ENCODE data around the gene ADAMTS16.
"Not testable (repeated sequence)": the region's sequence is repeated elsewhere in the genome, so short reads cannot be mapped to it uniquely, and the experiment has no call there.

ADAMTS16 gene

DNA sequence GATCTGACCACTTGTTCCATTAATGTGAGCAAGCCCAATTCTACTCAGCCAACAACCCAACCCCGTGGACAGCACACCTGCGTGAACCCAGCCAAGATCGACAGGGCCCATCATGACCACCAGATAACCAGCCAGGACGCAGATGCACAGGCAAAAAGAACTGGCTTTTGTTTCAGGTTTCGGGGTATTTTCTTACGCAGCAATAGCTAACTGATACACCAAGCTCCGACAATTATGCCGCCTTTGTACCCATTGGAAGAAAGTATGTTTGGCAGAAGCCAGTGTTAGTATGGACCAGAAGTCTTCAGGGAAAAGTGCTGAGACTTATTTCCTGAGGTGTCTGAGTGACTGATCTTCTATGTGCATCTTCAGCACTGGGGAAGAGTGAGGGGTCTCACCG lies 6.0 kb upstream of the ADAMTS16 start:
- no peak for ATAC-seq
- TF ChIP-seq CSDC2 (CRISPR knock-in tag; IDR thresholded peaks at IDR 0.05) = no peak
- TF ChIP-seq, protein P1, sequence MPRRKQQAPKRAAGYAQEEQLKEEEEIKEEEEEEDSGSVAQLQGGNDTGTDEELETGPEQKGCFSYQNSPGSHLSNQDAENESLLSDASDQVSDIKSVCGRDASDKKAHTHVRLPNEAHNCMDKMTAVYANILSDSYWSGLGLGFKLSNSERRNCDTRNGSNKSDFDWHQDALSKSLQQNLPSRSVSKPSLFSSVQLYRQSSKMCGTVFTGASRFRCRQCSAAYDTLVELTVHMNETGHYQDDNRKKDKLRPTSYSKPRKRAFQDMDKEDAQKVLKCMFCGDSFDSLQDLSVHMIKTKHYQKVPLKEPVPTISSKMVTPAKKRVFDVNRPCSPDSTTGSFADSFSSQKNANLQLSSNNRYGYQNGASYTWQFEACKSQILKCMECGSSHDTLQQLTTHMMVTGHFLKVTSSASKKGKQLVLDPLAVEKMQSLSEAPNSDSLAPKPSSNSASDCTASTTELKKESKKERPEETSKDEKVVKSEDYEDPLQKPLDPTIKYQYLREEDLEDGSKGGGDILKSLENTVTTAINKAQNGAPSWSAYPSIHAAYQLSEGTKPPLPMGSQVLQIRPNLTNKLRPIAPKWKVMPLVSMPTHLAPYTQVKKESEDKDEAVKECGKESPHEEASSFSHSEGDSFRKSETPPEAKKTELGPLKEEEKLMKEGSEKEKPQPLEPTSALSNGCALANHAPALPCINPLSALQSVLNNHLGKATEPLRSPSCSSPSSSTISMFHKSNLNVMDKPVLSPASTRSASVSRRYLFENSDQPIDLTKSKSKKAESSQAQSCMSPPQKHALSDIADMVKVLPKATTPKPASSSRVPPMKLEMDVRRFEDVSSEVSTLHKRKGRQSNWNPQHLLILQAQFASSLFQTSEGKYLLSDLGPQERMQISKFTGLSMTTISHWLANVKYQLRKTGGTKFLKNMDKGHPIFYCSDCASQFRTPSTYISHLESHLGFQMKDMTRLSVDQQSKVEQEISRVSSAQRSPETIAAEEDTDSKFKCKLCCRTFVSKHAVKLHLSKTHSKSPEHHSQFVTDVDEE (CRISPR knock-in tag; IDR thresholded peaks at IDR 0.05) = no peak
- TF ChIP-seq GLIS3 (CRISPR knock-in tag; IDR thresholded peaks at IDR 0.05) = no peak
- TF ChIP-seq ESRRG (CRISPR knock-in tag; IDR thresholded peaks at IDR 0.05) = no peak
- no peak for TF ChIP-seq TCF4 (CRISPR knock-in tag; IDR thresholded peaks at IDR 0.05; ENCODE audit: borderline replicate concordance)
- no peak for TF ChIP-seq TOX (CRISPR knock-in tag; IDR thresholded peaks at IDR 0.05; ENCODE audit: borderline replicate concordance)
- no peak for TF ChIP-seq ISL1 (CRISPR knock-in tag; IDR thresholded peaks at IDR 0.05)
- TF ChIP-seq, protein P2, sequence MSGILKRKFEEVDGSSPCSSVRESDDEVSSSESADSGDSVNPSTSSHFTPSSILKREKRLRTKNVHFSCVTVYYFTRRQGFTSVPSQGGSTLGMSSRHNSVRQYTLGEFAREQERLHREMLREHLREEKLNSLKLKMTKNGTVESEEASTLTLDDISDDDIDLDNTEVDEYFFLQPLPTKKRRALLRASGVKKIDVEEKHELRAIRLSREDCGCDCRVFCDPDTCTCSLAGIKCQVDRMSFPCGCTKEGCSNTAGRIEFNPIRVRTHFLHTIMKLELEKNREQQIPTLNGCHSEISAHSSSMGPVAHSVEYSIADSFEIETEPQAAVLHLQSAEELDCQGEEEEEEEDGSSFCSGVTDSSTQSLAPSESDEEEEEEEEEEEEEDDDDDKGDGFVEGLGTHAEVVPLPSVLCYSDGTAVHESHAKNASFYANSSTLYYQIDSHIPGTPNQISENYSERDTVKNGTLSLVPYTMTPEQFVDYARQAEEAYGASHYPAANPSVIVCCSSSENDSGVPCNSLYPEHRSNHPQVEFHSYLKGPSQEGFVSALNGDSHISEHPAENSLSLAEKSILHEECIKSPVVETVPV (CRISPR knock-in tag; IDR thresholded peaks at IDR 0.05) = no peak

DNA sequence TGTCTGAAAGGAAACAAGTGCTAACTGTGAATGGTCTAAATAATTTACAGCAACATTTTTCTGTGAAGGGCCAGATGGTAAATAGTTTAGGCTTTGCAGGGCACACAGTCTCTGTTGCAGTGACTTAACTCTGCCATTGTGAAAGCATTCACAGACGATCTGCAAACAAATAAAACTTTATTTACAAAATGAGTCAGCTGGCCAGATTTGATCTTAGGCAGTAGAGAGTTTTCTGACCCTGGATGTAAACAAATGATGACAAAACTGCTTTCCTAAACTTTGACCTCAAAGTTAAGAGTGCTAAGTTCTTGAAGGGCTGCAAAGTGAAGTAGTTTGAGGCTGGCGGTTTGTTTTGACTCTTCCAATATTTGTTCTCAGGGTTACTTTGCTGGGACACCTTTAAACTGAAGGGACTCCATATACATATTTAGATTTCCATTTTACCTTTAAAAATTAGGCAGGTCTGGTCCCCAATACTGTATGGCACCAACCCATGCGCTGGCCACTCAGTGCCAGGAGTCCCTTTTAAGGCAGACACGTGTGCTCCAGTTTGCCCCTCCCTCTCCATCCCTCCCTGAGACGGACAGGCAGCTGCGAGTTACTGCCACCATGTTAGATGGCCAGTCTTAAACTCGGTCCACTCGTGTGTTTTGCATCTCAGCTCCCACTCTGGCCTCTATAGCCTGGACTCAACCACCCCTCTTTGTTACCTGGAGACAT lies 4.0 kb upstream of the ADAMTS16 start:
- TF ChIP-seq, protein P3, sequence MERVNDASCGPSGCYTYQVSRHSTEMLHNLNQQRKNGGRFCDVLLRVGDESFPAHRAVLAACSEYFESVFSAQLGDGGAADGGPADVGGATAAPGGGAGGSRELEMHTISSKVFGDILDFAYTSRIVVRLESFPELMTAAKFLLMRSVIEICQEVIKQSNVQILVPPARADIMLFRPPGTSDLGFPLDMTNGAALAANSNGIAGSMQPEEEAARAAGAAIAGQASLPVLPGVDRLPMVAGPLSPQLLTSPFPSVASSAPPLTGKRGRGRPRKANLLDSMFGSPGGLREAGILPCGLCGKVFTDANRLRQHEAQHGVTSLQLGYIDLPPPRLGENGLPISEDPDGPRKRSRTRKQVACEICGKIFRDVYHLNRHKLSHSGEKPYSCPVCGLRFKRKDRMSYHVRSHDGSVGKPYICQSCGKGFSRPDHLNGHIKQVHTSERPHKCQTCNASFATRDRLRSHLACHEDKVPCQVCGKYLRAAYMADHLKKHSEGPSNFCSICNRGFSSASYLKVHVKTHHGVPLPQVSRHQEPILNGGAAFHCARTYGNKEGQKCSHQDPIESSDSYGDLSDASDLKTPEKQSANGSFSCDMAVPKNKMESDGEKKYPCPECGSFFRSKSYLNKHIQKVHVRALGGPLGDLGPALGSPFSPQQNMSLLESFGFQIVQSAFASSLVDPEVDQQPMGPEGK (CRISPR knock-in tag; IDR thresholded peaks at IDR 0.05; ENCODE audit: borderline replicate concordance) = no peak
- TF ChIP-seq ZNF565 (CRISPR knock-in tag; conservative IDR thresholded peaks at IDR 0.05; ENCODE audit: low read depth) (no peak), SNAI2 (CRISPR knock-in tag; IDR thresholded peaks at IDR 0.05) (no peak), TOX (CRISPR knock-in tag; IDR thresholded peaks at IDR 0.05; ENCODE audit: borderline replicate concordance) (no peak), RARB (CRISPR knock-in tag; IDR thresholded peaks at IDR 0.05) (no peak), ISL1 (CRISPR knock-in tag; IDR thresholded peaks at IDR 0.05) (no peak), ZFP3 (CRISPR knock-in tag; IDR thresholded peaks at IDR 0.05) (no peak), OSR1 (CRISPR knock-in tag; IDR thresholded peaks at IDR 0.05) (no peak), ZFP30 (CRISPR knock-in tag; IDR thresholded peaks at IDR 0.05) (no peak), PPARA (CRISPR knock-in tag; IDR thresholded peaks at IDR 0.05; ENCODE audit: borderline replicate concordance) (no peak)
- TF ChIP-seq, protein P4, sequence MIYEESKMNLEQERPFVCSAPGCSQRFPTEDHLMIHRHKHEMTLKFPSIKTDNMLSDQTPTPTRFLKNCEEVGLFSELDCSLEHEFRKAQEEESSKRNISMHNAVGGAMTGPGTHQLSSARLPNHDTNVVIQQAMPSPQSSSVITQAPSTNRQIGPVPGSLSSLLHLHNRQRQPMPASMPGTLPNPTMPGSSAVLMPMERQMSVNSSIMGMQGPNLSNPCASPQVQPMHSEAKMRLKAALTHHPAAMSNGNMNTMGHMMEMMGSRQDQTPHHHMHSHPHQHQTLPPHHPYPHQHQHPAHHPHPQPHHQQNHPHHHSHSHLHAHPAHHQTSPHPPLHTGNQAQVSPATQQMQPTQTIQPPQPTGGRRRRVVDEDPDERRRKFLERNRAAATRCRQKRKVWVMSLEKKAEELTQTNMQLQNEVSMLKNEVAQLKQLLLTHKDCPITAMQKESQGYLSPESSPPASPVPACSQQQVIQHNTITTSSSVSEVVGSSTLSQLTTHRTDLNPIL (CRISPR knock-in tag; IDR thresholded peaks at IDR 0.05; ENCODE audit: low read depth) = no peak
- TF ChIP-seq, protein P1 (CRISPR knock-in tag; IDR thresholded peaks at IDR 0.05) = no peak
- no peak for ATAC-seq

DNA sequence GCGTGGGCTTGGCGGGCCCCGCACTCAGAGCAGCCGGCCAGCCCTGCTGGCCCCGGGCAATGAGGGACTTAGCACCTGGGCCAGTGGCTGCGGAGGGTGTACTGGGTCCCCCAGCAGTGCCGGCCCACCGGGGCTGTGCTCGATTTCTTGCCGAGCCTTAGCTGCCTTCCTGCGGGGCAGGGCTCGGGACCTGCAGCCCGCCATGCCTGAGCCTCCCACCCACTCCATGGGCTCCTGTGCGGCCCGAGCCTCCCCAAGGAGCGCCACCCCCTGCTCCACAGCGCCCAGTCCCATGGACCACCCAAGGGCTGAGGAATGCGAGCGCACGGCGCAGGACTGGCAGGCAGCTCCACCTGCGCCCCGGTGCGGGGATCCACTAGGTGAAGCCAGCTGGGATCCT lies 2.3 kb upstream of the ADAMTS16 start:
- not testable (repeated sequence) for ATAC-seq

DNA sequence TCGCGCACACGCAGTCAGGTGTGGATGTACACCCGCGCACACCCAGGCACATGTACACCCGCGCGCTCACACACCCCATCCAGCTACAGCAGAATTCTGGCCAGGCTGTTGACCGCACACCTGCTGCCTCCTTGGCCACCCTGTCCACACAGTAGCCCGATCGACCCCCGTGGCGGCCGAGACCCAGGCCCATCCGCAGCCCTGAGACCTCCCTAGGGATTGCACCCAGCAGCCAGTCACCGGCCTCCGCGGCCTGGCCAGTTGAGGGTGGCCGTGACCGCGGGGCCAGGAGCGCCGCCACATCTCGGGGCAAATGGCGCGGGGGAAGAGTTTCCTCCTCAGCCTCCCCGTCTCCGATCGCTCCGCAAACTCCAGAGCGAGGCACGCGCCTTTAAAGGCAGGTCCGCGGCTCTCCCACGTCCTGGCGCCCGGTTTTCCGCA lies 774 bp upstream of the ADAMTS16 start:
- no peak for ATAC-seq
- TF ChIP-seq TCF4 (CRISPR knock-in tag; IDR thresholded peaks at IDR 0.05; ENCODE audit: borderline replicate concordance) (no peak), BACH2 (CRISPR knock-in tag; IDR thresholded peaks at IDR 0.05; ENCODE audit: borderline replicate concordance) (no peak), PPARA (CRISPR knock-in tag; IDR thresholded peaks at IDR 0.05; ENCODE audit: borderline replicate concordance) (no peak), GLIS3 (CRISPR knock-in tag; IDR thresholded peaks at IDR 0.05) (no peak), TOX (CRISPR knock-in tag; IDR thresholded peaks at IDR 0.05; ENCODE audit: borderline replicate concordance) (no peak), CSDC2 (CRISPR knock-in tag; IDR thresholded peaks at IDR 0.05) (no peak), ZNF565 (CRISPR knock-in tag; conservative IDR thresholded peaks at IDR 0.05; ENCODE audit: low read depth) (no peak), ZFP3 (CRISPR knock-in tag; IDR thresholded peaks at IDR 0.05) (no peak)
- TF ChIP-seq, protein P4 (CRISPR knock-in tag; IDR thresholded peaks at IDR 0.05; ENCODE audit: low read depth) = no peak
- TF ChIP-seq, protein P3 (CRISPR knock-in tag; IDR thresholded peaks at IDR 0.05; ENCODE audit: borderline replicate concordance) = no peak
- TF ChIP-seq, protein P2 (CRISPR knock-in tag; IDR thresholded peaks at IDR 0.05) = no peak

Data from SK-N-SH treated with all-trans-retinoic acid at 6 μM for 48 hours (cell line).